Osteocyte (in vitro differentiated cells): ENCODE results near the gene GNAI2. TPM values are rescaled to one million over a fixed set of nuclear protein-coding genes. Genes with fewer than 3 reads are reported as not detected.

Experiments used
- DNase-seq: peaks from one replicate; pipeline ENCODE4 v3.0.0; 2021; ENCODE audit warnings: mixed read lengths; ENCODE audit not compliant: unreplicated experiment; ENCODE audit errors: extremely low spot score
- H3K27ac Mint-ChIP-seq: one replicate; pipeline ENCODE4 v1.8.0; 2021; ENCODE audit warnings: mild to moderate bottlenecking, mixed read lengths; ENCODE audit not compliant: unreplicated experiment
- H3K27me3 Mint-ChIP-seq: one replicate; pipeline ENCODE4 v1.8.0; 2021; ENCODE audit warnings: mixed read lengths; ENCODE audit not compliant: unreplicated experiment
- H3K36me3 Mint-ChIP-seq: one replicate; pipeline ENCODE4 v1.8.0; 2021; ENCODE audit warnings: mixed read lengths; ENCODE audit not compliant: unreplicated experiment
- H3K4me1 Mint-ChIP-seq: one replicate; pipeline ENCODE4 v1.8.0; 2021; ENCODE audit warnings: mixed read lengths; ENCODE audit not compliant: unreplicated experiment
- H3K4me3 Mint-ChIP-seq: one replicate; pipeline ENCODE4 v1.8.0; 2021; ENCODE audit warnings: mild to moderate bottlenecking, moderate library complexity, mixed read lengths; ENCODE audit not compliant: unreplicated experiment
- H3K9me3 Mint-ChIP-seq: one replicate; pipeline ENCODE4 v1.8.0; 2021; ENCODE audit warnings: mixed read lengths; ENCODE audit not compliant: unreplicated experiment
- total RNA-seq: library from RNA; stranded (reverse); gene quantifications from 2 replicates; pipeline ENCODE4 v1.2.1, GENCODE V29; 2021
- TF ChIP-seq, protein P1 (sequence below): fragments of 200-600 bp; sonication (generic); IDR thresholded peaks from 2 replicates; pipeline ENCODE4 v1.5.0; 2021; ENCODE audit warnings: antibody characterized with exemption, mild to moderate bottlenecking, moderate library complexity

GNAI2 gene
- total RNA-seq, 1 donor from 2014 or later = 340 TPM

- Mint-ChIP-seq H3K9me3 (no peaks in the 10 kb centered on the region), H3K36me3 (no peaks in the 10 kb centered on the region), H3K27ac (no peak overlapping the region), H3K4me1 (peaks cover 29% of the 10 kb centered on the region), H3K4me3 (no peak overlapping the region), H3K27me3 (no peaks in the 10 kb centered on the region)
- DNase-seq = no peak
- TF ChIP-seq, protein P1, sequence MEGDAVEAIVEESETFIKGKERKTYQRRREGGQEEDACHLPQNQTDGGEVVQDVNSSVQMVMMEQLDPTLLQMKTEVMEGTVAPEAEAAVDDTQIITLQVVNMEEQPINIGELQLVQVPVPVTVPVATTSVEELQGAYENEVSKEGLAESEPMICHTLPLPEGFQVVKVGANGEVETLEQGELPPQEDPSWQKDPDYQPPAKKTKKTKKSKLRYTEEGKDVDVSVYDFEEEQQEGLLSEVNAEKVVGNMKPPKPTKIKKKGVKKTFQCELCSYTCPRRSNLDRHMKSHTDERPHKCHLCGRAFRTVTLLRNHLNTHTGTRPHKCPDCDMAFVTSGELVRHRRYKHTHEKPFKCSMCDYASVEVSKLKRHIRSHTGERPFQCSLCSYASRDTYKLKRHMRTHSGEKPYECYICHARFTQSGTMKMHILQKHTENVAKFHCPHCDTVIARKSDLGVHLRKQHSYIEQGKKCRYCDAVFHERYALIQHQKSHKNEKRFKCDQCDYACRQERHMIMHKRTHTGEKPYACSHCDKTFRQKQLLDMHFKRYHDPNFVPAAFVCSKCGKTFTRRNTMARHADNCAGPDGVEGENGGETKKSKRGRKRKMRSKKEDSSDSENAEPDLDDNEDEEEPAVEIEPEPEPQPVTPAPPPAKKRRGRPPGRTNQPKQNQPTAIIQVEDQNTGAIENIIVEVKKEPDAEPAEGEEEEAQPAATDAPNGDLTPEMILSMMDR = no peak
These were observed 61.4 kb downstream of the GNAI2 start for GRCh38 chr3:50297384-50297775.

- no peaks in the 10 kb centered on the region for H3K9me3 Mint-ChIP-seq
- DNase-seq = no peak
These were observed 62.1 kb downstream of the GNAI2 start for GRCh38 chr3:50297896-50298725.

GRCh38 chr3:50298836-50299637 lies 63.0 kb downstream of the GNAI2 start, which contains the start of the genes HYAL3 and NAA80:
HYAL3 (minus strand) TSS chr3:50299405; CDS start chr3:50295602, 3,803 bp downstream.
NAA80 (minus strand) TSS chr3:50299405; CDS start chr3:50297463, 1,942 bp downstream.
- TF ChIP-seq, protein P1 = peak; percentile 25
- Mint-ChIP-seq H3K36me3 (no peaks in the 10 kb centered on the region), H3K4me3 (peak within 1 kb of the TSS; percentile 97), H3K27me3 (no peaks in the 10 kb centered on the region), H3K4me1 (peaks cover 22% of the 10 kb centered on the region), H3K9me3 (no peaks in the 10 kb centered on the region), H3K27ac (peak within 1 kb of the TSS; percentile 98)
- peak; percentile 100 for DNase-seq

More at GRCh38 chr3:50297896-50298725, 62.1 kb downstream of the GNAI2 start:
- TF ChIP-seq, protein P1 = no peak
- Mint-ChIP-seq H3K4me1 (peaks cover 22% of the 10 kb centered on the region), H3K27me3 (no peaks in the 10 kb centered on the region), H3K27ac (peak overlapping the region; percentile 98), H3K36me3 (no peaks in the 10 kb centered on the region), H3K4me3 (peak overlapping the region; percentile 97)

- TF ChIP-seq, protein P1 = no peak
- Mint-ChIP-seq H3K4me3 (peak overlapping the region; percentile 97), H3K9me3 (no peaks in the 10 kb centered on the region), H3K27me3 (no peaks in the 10 kb centered on the region), H3K4me1 (peaks cover 22% of the 10 kb centered on the region), H3K27ac (peak overlapping the region; percentile 98), H3K36me3 (no peaks in the 10 kb centered on the region)
- no peak for DNase-seq
These were observed 63.6 kb downstream of the GNAI2 start for GRCh38 chr3:50299638-50299928.
